SKM-1 treated with dmso at 0.1 percent for 144 hours (cell line): ENCODE results near the gene CD40.

ENCODE experiments used
- DNase-seq: peaks from one replicate; lab custom pipeline; 2025; ENCODE audit not compliant: unreplicated experiment; lab: John Stamatoyannopoulos, UW

CD40 gene

GRCh38 chr20:46145713-46146112 is 27.6 kb downstream of the CD40 start:
- no peak for DNase-seq

GRCh38 chr20:46148313-46149208 is 30.4 kb downstream of the CD40 start:
- no peak for DNase-seq

- DNase-seq = no peak
Measured at GRCh38 chr20:46150943-46151342, 32.8 kb downstream of the CD40 start.

- no peak for DNase-seq
Measured at GRCh38 chr20:46151936-46152335, 33.8 kb downstream of the CD40 start.

GRCh38 chr20:46152824-46153586 is 34.9 kb downstream of the CD40 start:
- no peak for DNase-seq

GRCh38 chr20:46154305-46154704 is 36.2 kb downstream of the CD40 start:
- DNase-seq = no peak

GRCh38 chr20:46154796-46155195 is 36.7 kb downstream of the CD40 start:
- no peak for DNase-seq

GRCh38 chr20:46156065-46156464 is 38.0 kb downstream of the CD40 start:
- DNase-seq = no peak

GRCh38 chr20:46157076-46157592 is 39.0 kb downstream of the CD40 start:
- no peak for DNase-seq

- no peak for DNase-seq
Measured at GRCh38 chr20:46157625-46158024, 39.5 kb downstream of the CD40 start.

- no peak for DNase-seq
Measured at GRCh38 chr20:46158476-46158987, 40.4 kb downstream of the CD40 start.

GRCh38 chr20:46159101-46159897 is 41.2 kb downstream of the CD40 start:
- no peak for DNase-seq

GRCh38 chr20:46160661-46161060 is 42.5 kb downstream of the CD40 start:
- DNase-seq = no peak

GRCh38 chr20:46161921-46162320 is 43.8 kb downstream of the CD40 start:
- DNase-seq = no peak

- DNase-seq = no peak
Measured at GRCh38 chr20:46164254-46164653, 46.1 kb downstream of the CD40 start.

- DNase-seq = no peak
Measured at GRCh38 chr20:46167080-46167479, 49.0 kb downstream of the CD40 start.

- DNase-seq = no peak
Measured at GRCh38 chr20:46168438-46168837, 50.3 kb downstream of the CD40 start.

- no peak for DNase-seq
Measured at GRCh38 chr20:46169245-46170171, 51.4 kb downstream of the CD40 start.

GRCh38 chr20:46171476-46171875 is 53.4 kb downstream of the CD40 start:
- no peak for DNase-seq

GRCh38 chr20:46171909-46172308 is 53.8 kb downstream of the CD40 start:
- DNase-seq = peak; percentile 24
